Trophoblast cell (in vitro differentiated cells and primary cell): Measurements from ENCODE around the gene PPIB.

ENCODE experiments used
- DNase-seq, 2 donors: peaks; one replicate each; pipeline ENCODE4 v3.0.0-alpha.2; 2016
- H2AFZ ChIP-seq: 2 replicates; pipeline ENCODE4 v1.6.1; 2013; ENCODE audit warnings: low read length, moderate library complexity, mild to moderate bottlenecking; ENCODE audit not compliant: insufficient read depth, poor library complexity
- H2AK5ac ChIP-seq: 2 replicates; pipeline ENCODE4 v1.6.1; 2013; ENCODE audit warnings: mild to moderate bottlenecking, low read length
- H2BK120ac ChIP-seq: 2 replicates; pipeline ENCODE4 v1.6.1; 2013; ENCODE audit warnings: low read length, mild to moderate bottlenecking, moderate library complexity; ENCODE audit not compliant: insufficient read depth, poor library complexity
- H2BK12ac ChIP-seq: 2 replicates; pipeline ENCODE4 v1.6.1; 2013; ENCODE audit warnings: mild to moderate bottlenecking, low read length, moderate library complexity
- H2BK5ac ChIP-seq: 2 replicates; pipeline ENCODE4 v1.6.1; 2013; ENCODE audit warnings: low read length, low read depth, moderate library complexity, mild to moderate bottlenecking; ENCODE audit not compliant: poor library complexity
- H3K14ac ChIP-seq: 2 replicates; pipeline ENCODE4 v1.6.1; 2013; ENCODE audit warnings: mild to moderate bottlenecking, low read length
- H3K18ac ChIP-seq: 2 replicates; pipeline ENCODE4 v1.6.1; 2013; ENCODE audit warnings: mild to moderate bottlenecking, low read length
- H3K23ac ChIP-seq: 2 replicates; pipeline ENCODE4 v1.6.1; 2013; ENCODE audit warnings: low read length
- H3K27ac ChIP-seq: 2 replicates; pipeline ENCODE4 v1.5.1; 2013; ENCODE audit warnings: low read depth, mild to moderate bottlenecking, inconsistent platforms, low read length, moderate library complexity
- H3K27me3 ChIP-seq: 2 replicates; pipeline ENCODE4 v1.6.1; 2013; ENCODE audit warnings: inconsistent platforms, mild to moderate bottlenecking, low read length, moderate library complexity; ENCODE audit not compliant: insufficient read depth
- H3K36me3 ChIP-seq, 2 experiments: 1 replicate in 1 of 2; 2 replicates in 1 of 2; pipeline ENCODE4 v1.6.1; 2013; ENCODE audit warnings: low read length in 2 of 2, mild to moderate bottlenecking in 2 of 2, moderate library complexity in 1 of 2; ENCODE audit not compliant: insufficient read depth in 2 of 2, control insufficient read depth in 1 of 2
- H3K4ac ChIP-seq: 2 replicates; pipeline ENCODE4 v1.6.1; 2013; ENCODE audit warnings: low read depth, mild to moderate bottlenecking, low read length, moderate library complexity
- H3K4me1 ChIP-seq, 2 experiments: 1 replicate in 1 of 2; 2 replicates in 1 of 2; pipeline ENCODE4 v1.6.1; 2013; ENCODE audit warnings: low read length in 2 of 2, mild to moderate bottlenecking in 2 of 2, moderate library complexity in 1 of 2; ENCODE audit not compliant: insufficient read depth in 2 of 2, control insufficient read depth in 1 of 2
- H3K4me2 ChIP-seq: 2 replicates; pipeline ENCODE4 v1.6.1; 2013; ENCODE audit warnings: inconsistent platforms, mild to moderate bottlenecking, low read length, moderate library complexity
- H3K4me3 ChIP-seq: 2 replicates; pipeline ENCODE4 v1.5.1; 2013; ENCODE audit warnings: mild to moderate bottlenecking, low read depth, low read length, inconsistent platforms
- H3K79me1 ChIP-seq: one replicate; pipeline ENCODE4 v1.6.1; 2013; ENCODE audit warnings: low read length
- H3K79me2 ChIP-seq: 2 replicates; pipeline ENCODE4 v1.6.1; 2013; ENCODE audit warnings: low read length, mild to moderate bottlenecking; ENCODE audit not compliant: control insufficient read depth, insufficient read depth, poor library complexity
- H3K9ac ChIP-seq: 2 replicates; pipeline ENCODE4 v1.6.1; 2013; ENCODE audit warnings: mild to moderate bottlenecking, low read length
- H3K9me3 ChIP-seq: 2 replicates; pipeline ENCODE4 v1.6.1; 2013; ENCODE audit warnings: low read depth, mild to moderate bottlenecking, control low read depth, inconsistent platforms, low read length; ENCODE audit not compliant: insufficient read depth
- H4K12ac ChIP-seq: 2 replicates; pipeline ENCODE4 v1.6.1; 2013; ENCODE audit warnings: low read depth, mild to moderate bottlenecking, low read length, moderate library complexity
- H4K8ac ChIP-seq: 2 replicates; pipeline ENCODE4 v1.6.1; 2013; ENCODE audit warnings: low read depth, mild to moderate bottlenecking, low read length, moderate library complexity
- H4K91ac ChIP-seq: one replicate; pipeline ENCODE4 v1.6.1; 2013; ENCODE audit warnings: low read depth, mild to moderate bottlenecking, low read length, moderate library complexity
- WGBS: extraction: QIAGEN DNeasy Blood & Tissue Kit; methylation state at CpG from one replicate; pipeline ENCODE4 v1.1.7; 2013; ENCODE audit warnings: missing lambda C conversion rate; ENCODE audit not compliant: insufficient read length, insufficient coverage; ENCODE audit errors: extremely low coverage; 5-methylcytosine and 5-hydroxymethylcytosine counted together

Gene PPIB

GRCh38 chr15:64205202-64205601 lies 42.4 kb upstream of the PPIB start:
- no peak overlapping the region for H4K91ac ChIP-seq
- H3K4me1 ChIP-seq, result no peaks in the 10 kb centered on the region
- no peak overlapping the region for H2BK5ac ChIP-seq
- DNase-seq, result no peak
- H2BK120ac ChIP-seq, result no peak overlapping the region
- H3K4me2 ChIP-seq, result no peak overlapping the region
- no peak overlapping the region for H3K4ac ChIP-seq
- no peak overlapping the region for H3K14ac ChIP-seq
- no peak overlapping the region for H3K23ac ChIP-seq
- no peaks in the 10 kb centered on the region for H3K9me3 ChIP-seq
- no peak overlapping the region for H3K18ac ChIP-seq
- H3K27me3 ChIP-seq, result no peaks in the 10 kb centered on the region
- no peaks in the 10 kb centered on the region for H3K79me2 ChIP-seq
- peaks cover 8 to 11% of the 10 kb centered on the region in 2 experiments for H3K36me3 ChIP-seq
- no peak overlapping the region for H2AFZ ChIP-seq
- no peak overlapping the region for H4K12ac ChIP-seq
- no peak overlapping the region for H4K8ac ChIP-seq
- H3K4me3 ChIP-seq, result no peak overlapping the region
- H2AK5ac ChIP-seq, result no peak overlapping the region
- no peak overlapping the region for H3K27ac ChIP-seq
- no peak overlapping the region for H3K9ac ChIP-seq
- H3K79me1 ChIP-seq, result no peaks in the 10 kb centered on the region
- H2BK12ac ChIP-seq, result no peak overlapping the region

DNA sequence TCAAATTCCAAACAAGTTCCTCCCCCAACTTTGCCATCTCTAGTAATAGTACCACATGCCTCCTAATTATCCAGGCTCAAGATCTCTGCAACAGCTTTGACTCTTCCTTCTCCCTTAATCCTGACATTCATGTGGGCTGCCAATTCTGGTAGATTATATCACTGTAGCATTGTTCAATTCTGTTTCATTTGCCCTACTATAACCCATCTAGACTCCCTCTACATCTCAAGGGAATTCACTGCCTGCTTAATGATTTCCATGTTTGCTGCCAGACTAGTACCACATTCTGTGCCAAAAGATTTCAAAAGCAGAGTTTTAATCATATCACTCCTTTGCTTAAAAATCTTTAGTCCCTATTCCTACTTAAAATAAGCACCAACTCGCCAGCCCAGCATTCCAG lies 34.6 kb upstream of the PPIB start:
- no peak overlapping the region for H4K12ac ChIP-seq
- no peak overlapping the region for H2AK5ac ChIP-seq
- no peak overlapping the region for H4K91ac ChIP-seq
- H4K8ac ChIP-seq, result no peak overlapping the region
- H3K79me1 ChIP-seq, result no peaks in the 10 kb centered on the region
- H3K4me3 ChIP-seq, result no peak overlapping the region
- H3K4me1 ChIP-seq, result no peaks in the 10 kb centered on the region
- H3K27me3 ChIP-seq, result no peaks in the 10 kb centered on the region
- H3K9me3 ChIP-seq, result no peaks in the 10 kb centered on the region
- no CpG with 5 or more reads among the region's 1 CpG for WGBS
- H3K14ac ChIP-seq, result no peak overlapping the region
- no peaks in the 10 kb centered on the region for H3K79me2 ChIP-seq
- DNase-seq, result no peak
- H3K4ac ChIP-seq, result no peak overlapping the region
- no peak overlapping the region for H3K23ac ChIP-seq
- no peak overlapping the region for H2BK5ac ChIP-seq
- H3K27ac ChIP-seq, result no peak overlapping the region
- H3K9ac ChIP-seq, result no peak overlapping the region
- no peak overlapping the region for H2BK120ac ChIP-seq
- H2BK12ac ChIP-seq, result no peak overlapping the region
- H2AFZ ChIP-seq, result no peak overlapping the region
- H3K4me2 ChIP-seq, result no peak overlapping the region
- H3K36me3 ChIP-seq, result peaks cover 11% of the 10 kb centered on the region in 2 experiments
- H3K18ac ChIP-seq, result no peak overlapping the region

DNA sequence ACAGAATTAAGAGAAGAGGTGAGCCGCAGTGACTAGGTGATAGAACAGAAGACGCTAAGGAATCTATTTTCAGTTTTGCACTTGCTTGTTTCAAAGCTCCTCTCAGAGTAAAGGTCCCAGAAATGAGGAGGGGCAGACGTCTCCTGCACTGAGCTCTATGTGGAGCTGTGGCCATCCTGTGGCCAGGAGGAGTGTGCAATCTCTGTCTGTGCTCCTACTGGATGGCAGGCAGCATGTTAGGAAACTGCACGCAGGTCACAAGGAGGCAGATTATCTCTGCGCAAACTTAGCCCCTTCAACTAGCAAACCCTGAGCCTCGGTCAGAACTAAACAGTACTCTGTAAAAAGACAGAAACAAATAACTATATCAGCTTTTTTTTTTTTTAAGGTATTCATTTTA lies 31.1 kb upstream of the PPIB start:
- H3K4me3 ChIP-seq, result no peak overlapping the region
- peak overlapping the region; percentile 28 for H3K9ac ChIP-seq
- H3K4me1 ChIP-seq, result no peaks in the 10 kb centered on the region
- no peaks in the 10 kb centered on the region for H3K79me1 ChIP-seq
- no peaks in the 10 kb centered on the region for H3K27me3 ChIP-seq
- no peak overlapping the region for H2BK12ac ChIP-seq
- H3K27ac ChIP-seq, result no peak overlapping the region
- no peak overlapping the region for H3K4ac ChIP-seq
- H2AFZ ChIP-seq, result no peak overlapping the region
- no peak overlapping the region for H3K14ac ChIP-seq
- no peak overlapping the region for H4K8ac ChIP-seq
- H3K9me3 ChIP-seq, result no peaks in the 10 kb centered on the region
- H3K79me2 ChIP-seq, result no peaks in the 10 kb centered on the region
- no CpG with 5 or more reads among the region's 6 CpGs for WGBS
- no peak overlapping the region for H2BK120ac ChIP-seq
- H2AK5ac ChIP-seq, result no peak overlapping the region
- H2BK5ac ChIP-seq, result no peak overlapping the region
- H3K23ac ChIP-seq, result no peak overlapping the region
- no peak overlapping the region for H4K91ac ChIP-seq
- H3K4me2 ChIP-seq, result no peak overlapping the region
- H3K36me3 ChIP-seq, result peaks cover 4% of the 10 kb centered on the region in 2 experiments
- no peak for DNase-seq
- H4K12ac ChIP-seq, result no peak overlapping the region
- no peak overlapping the region for H3K18ac ChIP-seq

DNA sequence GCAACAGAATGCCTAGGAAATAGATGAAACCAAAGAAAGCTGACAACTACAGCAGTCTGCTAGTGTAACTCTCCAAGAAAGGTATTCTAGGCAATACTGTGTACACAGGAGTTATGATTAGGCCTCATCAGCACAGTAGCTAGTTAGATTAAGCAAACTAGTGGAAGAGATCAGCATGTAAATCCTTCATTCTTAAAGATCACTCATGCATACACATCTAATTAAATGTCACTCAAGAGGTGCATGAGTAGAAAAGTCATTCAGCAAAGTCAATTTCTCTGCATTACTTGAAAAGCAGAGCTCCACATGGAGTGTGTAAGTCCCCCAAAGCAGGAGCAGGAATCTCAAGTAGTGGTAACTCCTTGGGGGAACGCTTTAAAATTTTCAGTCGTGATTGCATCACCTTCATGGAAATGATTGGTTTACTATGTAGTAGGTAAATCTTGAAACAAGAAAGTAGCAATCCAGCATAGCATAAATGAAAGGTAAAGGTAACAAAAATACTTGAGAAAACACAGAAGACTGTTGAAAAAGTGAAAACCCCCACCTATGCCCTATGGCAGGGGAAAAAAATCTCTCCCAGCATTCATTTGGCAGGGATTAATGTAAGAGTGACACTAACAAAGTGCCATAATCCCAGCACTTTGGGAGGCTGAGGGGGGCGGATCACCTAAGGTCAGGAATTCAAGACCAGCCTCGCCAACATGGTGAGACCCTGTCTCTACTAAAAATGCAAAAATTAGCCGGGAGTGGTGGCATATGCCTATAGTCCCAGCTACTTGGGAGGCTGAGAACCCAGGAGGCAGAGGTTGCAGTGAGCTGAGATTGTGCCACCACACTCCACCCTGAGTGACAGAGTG lies 29.4 kb upstream of the PPIB start:
- Histone ChIP-seq H3K23ac (no peak overlapping the region), H2BK5ac (no peak overlapping the region), H4K8ac (no peak overlapping the region), H3K14ac (no peak overlapping the region), H3K4ac (no peak overlapping the region), H2BK120ac (no peak overlapping the region), H4K12ac (no peak overlapping the region), H3K27ac (no peak overlapping the region), H3K27me3 (no peaks in the 10 kb centered on the region), H3K9me3 (no peaks in the 10 kb centered on the region), H2BK12ac (no peak overlapping the region), H2AFZ (no peak overlapping the region), H3K79me2 (no peaks in the 10 kb centered on the region), H3K79me1 (no peaks in the 10 kb centered on the region), H3K4me2 (no peak overlapping the region), H3K18ac (no peak overlapping the region), H3K9ac (no peak overlapping the region), H4K91ac (no peak overlapping the region), H3K36me3 (peaks cover 3 to 6% of the 10 kb centered on the region in 2 experiments), H3K4me1 (no peaks in the 10 kb centered on the region), H2AK5ac (no peak overlapping the region), H3K4me3 (no peak overlapping the region)
- no peak for DNase-seq
- WGBS, result no CpG with 5 or more reads among the region's 5 CpGs
